Suprapubic skin (tissue), 4 donors: Measurements from ENCODE around the gene RGS6. TPM values are rescaled to one million over a fixed set of nuclear protein-coding genes. Genes with fewer than 3 reads are reported as not detected.

ENCODE experiments used
- DNase-seq, 2 donors: peaks; one replicate each; pipeline ENCODE4 v3.0.0-alpha.2; 2019; ENCODE audit warnings: low spot score in 2 of 2
- H3K27ac ChIP-seq: fragments of 200-600 bp; sonication (generic); one replicate; pipeline ENCODE4 v1.5.1; 2019
- H3K27me3 ChIP-seq: fragments of 200-600 bp; sonication (generic); one replicate; pipeline ENCODE4 v1.5.1; 2019
- H3K36me3 ChIP-seq: fragments of 200-600 bp; sonication (generic); one replicate; pipeline ENCODE4 v1.5.1; 2019
- H3K4me1 ChIP-seq: fragments of 200-600 bp; sonication (generic); one replicate; pipeline ENCODE4 v1.5.1; 2019
- H3K4me3 ChIP-seq: fragments of 200-600 bp; sonication (generic); one replicate; pipeline ENCODE4 v1.5.1; 2019; ENCODE audit warnings: mild to moderate bottlenecking
- H3K9me3 ChIP-seq: fragments of 200-600 bp; sonication (generic); one replicate; pipeline ENCODE4 v1.5.1; 2019
- EP300 ChIP-seq: sonication (generic); formaldehyde crosslinking; IDR thresholded peaks from one replicate; pipeline ENCODE4 v1.6.1; 2017; ENCODE audit warnings: antibody characterized with exemption
- POLR2A ChIP-seq, 2 donors: fragments of 450-650 bp; IDR thresholded peaks; one replicate each; pipeline ENCODE4 v1.6.1; 2017; ENCODE audit warnings: antibody characterized with exemption in 2 of 2, mild to moderate bottlenecking in 2 of 2, moderate library complexity in 2 of 2
- POLR2AphosphoS5 ChIP-seq, 3 donors: sonication (generic); formaldehyde crosslinking; IDR thresholded peaks; one replicate each; pipeline ENCODE4 v1.6.1; 2017; ENCODE audit warnings: antibody characterized with exemption in 3 of 3
- WGBS: methylation state at CpG from one replicate; pipeline ENCODE4 v1.1.5; 2018; 5-methylcytosine and 5-hydroxymethylcytosine counted together
- total RNA-seq, 4 donors: library from RNA; depleted of rRNA; stranded (reverse); fragments of >200 nt; gene quantifications; one replicate each; pipeline ENCODE4 v1.1.0, GENCODE V29; 2016
- TF ChIP-seq, protein P1 (sequence below), 2 donors: fragments of 200-600 bp in 1 of 2; fragments of 450-650 bp in 1 of 2; sonication (generic) in 1 of 2; IDR thresholded peaks; one replicate each; pipeline ENCODE4 v1.5.1; 2016 to 2019; ENCODE audit warnings: antibody characterized with exemption in 2 of 2, mild to moderate bottlenecking in 1 of 2, moderate library complexity in 1 of 2

RGS6 gene
- total RNA-seq, 4 donors from 2014 or later = 0.08 to 4.4 (median 1.0) TPM

DNA sequence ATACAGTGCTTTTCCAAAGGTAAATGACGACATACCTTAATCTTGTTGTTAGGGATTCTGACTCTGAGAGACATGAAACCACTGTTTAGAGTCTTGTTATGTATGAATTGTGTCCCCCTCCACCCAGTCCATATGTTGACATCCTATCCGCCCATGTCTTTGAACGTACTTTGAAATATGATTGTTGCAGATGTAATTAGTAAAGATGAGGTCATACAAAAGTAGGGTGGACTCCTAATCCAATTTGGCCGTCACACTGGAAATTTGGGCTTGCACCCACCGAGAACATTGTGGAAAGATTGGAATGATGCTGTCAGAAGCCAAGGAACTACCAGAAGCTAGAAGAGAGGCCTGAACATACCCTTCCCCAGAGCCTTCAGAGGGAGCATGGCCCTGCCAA is 62.2 kb downstream of the RGS6 start:
- TF ChIP-seq POLR2AphosphoS5 (IDR thresholded peaks at IDR 0.05) (no peak), POLR2A (IDR thresholded peaks at IDR 0.05) (no peak), EP300 (no peak)
- TF ChIP-seq, protein P1, sequence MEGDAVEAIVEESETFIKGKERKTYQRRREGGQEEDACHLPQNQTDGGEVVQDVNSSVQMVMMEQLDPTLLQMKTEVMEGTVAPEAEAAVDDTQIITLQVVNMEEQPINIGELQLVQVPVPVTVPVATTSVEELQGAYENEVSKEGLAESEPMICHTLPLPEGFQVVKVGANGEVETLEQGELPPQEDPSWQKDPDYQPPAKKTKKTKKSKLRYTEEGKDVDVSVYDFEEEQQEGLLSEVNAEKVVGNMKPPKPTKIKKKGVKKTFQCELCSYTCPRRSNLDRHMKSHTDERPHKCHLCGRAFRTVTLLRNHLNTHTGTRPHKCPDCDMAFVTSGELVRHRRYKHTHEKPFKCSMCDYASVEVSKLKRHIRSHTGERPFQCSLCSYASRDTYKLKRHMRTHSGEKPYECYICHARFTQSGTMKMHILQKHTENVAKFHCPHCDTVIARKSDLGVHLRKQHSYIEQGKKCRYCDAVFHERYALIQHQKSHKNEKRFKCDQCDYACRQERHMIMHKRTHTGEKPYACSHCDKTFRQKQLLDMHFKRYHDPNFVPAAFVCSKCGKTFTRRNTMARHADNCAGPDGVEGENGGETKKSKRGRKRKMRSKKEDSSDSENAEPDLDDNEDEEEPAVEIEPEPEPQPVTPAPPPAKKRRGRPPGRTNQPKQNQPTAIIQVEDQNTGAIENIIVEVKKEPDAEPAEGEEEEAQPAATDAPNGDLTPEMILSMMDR (IDR thresholded peaks at IDR 0.05) = no peak
- WGBS = 74% methylated on average over 5 of the region's 5 CpGs
- no peaks in the 10 kb centered on the region for H3K36me3 ChIP-seq

DNA sequence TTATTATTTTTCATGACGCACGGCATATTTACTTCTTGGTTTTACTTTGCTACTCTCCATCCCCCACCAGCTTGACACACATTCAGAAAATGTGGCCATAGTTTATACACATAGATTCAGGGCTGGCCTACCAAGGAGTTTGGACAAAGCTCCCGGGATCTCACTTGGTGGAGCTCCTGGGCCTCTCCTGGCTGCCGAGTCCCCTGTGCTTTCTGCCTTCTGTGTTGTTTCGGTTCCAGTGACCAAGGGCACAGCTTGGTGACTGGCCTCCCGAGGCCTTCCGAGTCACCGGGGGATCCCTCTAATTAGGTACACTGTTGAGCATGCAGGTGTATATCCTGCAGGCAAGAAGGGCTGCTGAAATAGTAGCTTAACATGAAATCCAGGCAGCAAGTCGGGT is 63.5 kb downstream of the RGS6 start:
- no peak for DNase-seq
- H3K9me3 ChIP-seq = no peaks in the 10 kb centered on the region
- H3K27ac ChIP-seq = no peak overlapping the region
- no peak overlapping the region for H3K4me3 ChIP-seq
- H3K4me1 ChIP-seq = no peaks in the 10 kb centered on the region
- no peaks in the 10 kb centered on the region for H3K27me3 ChIP-seq
- WGBS = 96% methylated on average over 8 of the region's 9 CpGs
- no peaks in the 10 kb centered on the region for H3K36me3 ChIP-seq
- TF ChIP-seq EP300 (no peak), POLR2AphosphoS5 (IDR thresholded peaks at IDR 0.05) (no peak), POLR2A (IDR thresholded peaks at IDR 0.05) (no peak)
- TF ChIP-seq, protein P1 (IDR thresholded peaks at IDR 0.05) = no peak

More for the DNA sequence above, 62.2 kb downstream of the RGS6 start:
- no peaks in the 10 kb centered on the region for H3K9me3 ChIP-seq
- H3K27ac ChIP-seq = no peak overlapping the region
- H3K4me3 ChIP-seq = no peak overlapping the region
- DNase-seq = no peak
- no peaks in the 10 kb centered on the region for H3K27me3 ChIP-seq
- no peaks in the 10 kb centered on the region for H3K4me1 ChIP-seq

DNA sequence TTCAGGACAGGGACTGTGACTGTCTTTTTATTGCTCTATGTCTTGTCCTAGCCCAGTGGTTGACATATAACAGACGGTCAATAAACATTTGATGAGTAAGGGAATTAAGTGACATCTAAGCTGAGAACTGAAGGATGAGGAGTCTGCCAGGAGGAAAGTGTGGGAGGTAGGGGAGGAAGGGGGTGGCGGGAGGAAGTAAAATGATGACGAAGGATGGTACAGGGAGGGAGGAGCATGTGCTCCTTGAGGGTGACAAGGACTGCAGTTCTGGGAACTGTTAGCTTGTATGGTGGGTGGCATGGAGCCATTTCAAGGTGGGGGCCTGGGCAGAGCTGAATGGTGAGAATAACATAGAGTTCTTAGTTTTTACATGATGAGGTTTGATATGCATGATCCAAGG is 64.4 kb downstream of the RGS6 start:
- TF ChIP-seq EP300 (no peak), POLR2A (IDR thresholded peaks at IDR 0.05) (no peak), POLR2AphosphoS5 (IDR thresholded peaks at IDR 0.05) (no peak)
- TF ChIP-seq, protein P1 (IDR thresholded peaks at IDR 0.05) = no peak
- Histone ChIP-seq H3K9me3 (no peaks in the 10 kb centered on the region), H3K36me3 (no peaks in the 10 kb centered on the region), H3K27me3 (no peaks in the 10 kb centered on the region), H3K4me3 (no peak overlapping the region), H3K4me1 (no peaks in the 10 kb centered on the region), H3K27ac (no peak overlapping the region)
- 82% methylated on average over 3 of the region's 3 CpGs for WGBS
- DNase-seq = no peak

DNA sequence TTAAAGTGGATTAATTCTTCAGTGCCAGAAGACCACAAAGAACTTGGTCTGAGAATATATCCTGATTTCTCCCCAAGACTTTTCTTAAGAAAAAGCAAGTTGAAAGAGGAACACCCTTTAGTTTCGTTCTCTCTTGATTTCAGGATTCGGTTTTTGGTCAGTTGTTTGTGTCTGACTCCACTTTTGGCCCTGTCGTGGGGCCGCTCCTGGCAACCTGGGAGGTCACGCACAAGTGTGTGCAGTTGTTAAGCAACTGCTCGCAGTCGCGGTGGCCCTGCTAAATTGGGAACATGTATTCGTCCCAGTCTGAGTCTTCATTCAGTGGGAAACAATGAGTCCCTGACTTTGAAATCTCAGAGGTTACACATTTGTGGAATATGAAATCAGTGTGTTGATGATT is 68.7 kb downstream of the RGS6 start:
- H3K9me3 ChIP-seq = no peaks in the 10 kb centered on the region
- TF ChIP-seq POLR2AphosphoS5 (IDR thresholded peaks at IDR 0.05) = no peak
- TF ChIP-seq, protein P1 (IDR thresholded peaks at IDR 0.05) = no peak
- no peak for TF ChIP-seq EP300
- TF ChIP-seq POLR2A (IDR thresholded peaks at IDR 0.05) = no peak
- H3K4me3 ChIP-seq = no peak overlapping the region
- H3K27me3 ChIP-seq = no peaks in the 10 kb centered on the region
- H3K4me1 ChIP-seq = no peaks in the 10 kb centered on the region
- H3K36me3 ChIP-seq = no peaks in the 10 kb centered on the region
- no peak overlapping the region for H3K27ac ChIP-seq
- 84% methylated on average over 9 of the region's 9 CpGs for WGBS
- no peak for DNase-seq

DNA sequence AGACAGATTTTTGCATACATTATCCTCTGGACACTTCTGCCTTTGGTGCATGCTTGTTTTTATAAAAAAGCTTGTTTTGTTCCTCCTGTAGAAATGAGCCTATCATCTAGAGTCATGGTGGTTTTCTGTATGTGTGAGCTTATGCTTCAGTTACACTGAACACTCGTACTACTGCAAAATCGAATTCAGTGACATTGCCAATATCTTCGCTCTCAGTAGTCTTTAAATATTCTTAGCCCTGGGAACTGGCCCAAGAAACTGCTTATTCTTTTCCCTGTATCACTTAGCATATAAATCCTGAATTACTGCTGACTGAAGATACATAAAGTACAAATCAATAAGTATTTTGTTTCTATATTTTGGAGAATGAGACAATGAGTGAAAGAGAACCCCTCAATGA is 70.5 kb downstream of the RGS6 start:
- no peaks in the 10 kb centered on the region for H3K27me3 ChIP-seq
- no peak overlapping the region for H3K4me3 ChIP-seq
- H3K4me1 ChIP-seq = no peaks in the 10 kb centered on the region
- no peak overlapping the region for H3K27ac ChIP-seq
- no peak for DNase-seq
- H3K9me3 ChIP-seq = no peaks in the 10 kb centered on the region
- no peaks in the 10 kb centered on the region for H3K36me3 ChIP-seq
- WGBS = 85% methylated on average over 3 of the region's 3 CpGs
- no peak for TF ChIP-seq EP300

DNA sequence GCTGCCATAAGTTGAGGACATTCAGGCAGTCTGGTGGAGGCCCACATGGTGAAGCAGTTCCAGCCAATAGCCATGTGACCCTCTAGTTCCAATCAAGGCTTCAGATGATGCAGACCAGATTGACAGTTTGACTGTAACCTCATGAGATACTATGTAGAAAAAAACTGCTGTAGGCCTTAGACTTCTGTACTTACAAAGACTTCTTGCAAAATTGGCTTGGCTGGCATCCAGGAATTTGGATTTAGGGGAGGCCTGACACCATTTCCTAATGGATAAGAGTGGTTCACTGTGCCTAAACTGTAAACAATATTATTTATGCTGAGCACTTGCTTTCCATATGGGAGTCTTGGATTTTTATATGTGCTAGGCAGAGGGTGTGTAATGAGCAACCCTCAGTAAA is 76.4 kb downstream of the RGS6 start:
- Histone ChIP-seq H3K9me3 (no peaks in the 10 kb centered on the region), H3K4me3 (no peak overlapping the region), H3K27me3 (no peaks in the 10 kb centered on the region), H3K4me1 (no peaks in the 10 kb centered on the region), H3K27ac (no peak overlapping the region), H3K36me3 (no peaks in the 10 kb centered on the region)
- DNase-seq = no peak
- TF ChIP-seq EP300 (no peak), POLR2AphosphoS5 (IDR thresholded peaks at IDR 0.05) (no peak), POLR2A (IDR thresholded peaks at IDR 0.05) (no peak)
- TF ChIP-seq, protein P1 (IDR thresholded peaks at IDR 0.05) = no peak
